Measurements from ENCODE around the gene RTEL1.

Gene RTEL1

GRCh38 chr20:63697868-63698545 is 39.9 kb downstream of the RTEL1 start:
- no peak for DNase-seq (ENCODE audit: low read depth in 2 of 2)

GRCh38 chr20:63698739-63699465 is 40.8 kb downstream of the RTEL1 start:
- DNase-seq (ENCODE audit: low read depth in 2 of 2) = peak; percentile 46 to 57

GRCh38 chr20:63699466-63700198 is 41.5 kb downstream of the RTEL1 start:
- DNase-seq (ENCODE audit: low read depth in 2 of 2) = no peak

GRCh38 chr20:63700199-63701050 is 42.3 kb downstream of the RTEL1 start:
- DNase-seq (ENCODE audit: low read depth in 2 of 2) = no peak

- DNase-seq (ENCODE audit: low read depth in 2 of 2) = no peak
Measured at GRCh38 chr20:63701051-63701328, 42.9 kb downstream of the RTEL1 start.

- no peak for DNase-seq (ENCODE audit: low read depth in 2 of 2)
Measured at GRCh38 chr20:63701329-63702035, 43.4 kb downstream of the RTEL1 start.

- no peak for DNase-seq (ENCODE audit: low read depth in 2 of 2)
Measured at GRCh38 chr20:63702036-63702665, 44.0 kb downstream of the RTEL1 start.

GRCh38 chr20:63702751-63703470 is 44.8 kb downstream of the RTEL1 start:
- no peak for DNase-seq (ENCODE audit: low read depth in 2 of 2)

GRCh38 chr20:63703471-63703975 is 45.4 kb downstream of the RTEL1 start:
- no peak for DNase-seq (ENCODE audit: low read depth in 2 of 2)

GRCh38 chr20:63703976-63704748 is 46.0 kb downstream of the RTEL1 start:
- DNase-seq (ENCODE audit: low read depth in 2 of 2) = no peak

- no peak for DNase-seq (ENCODE audit: low read depth in 2 of 2)
Measured at GRCh38 chr20:63704749-63705117, 46.6 kb downstream of the RTEL1 start.

GRCh38 chr20:63705232-63706026 is 47.3 kb downstream of the RTEL1 start:
- no peak for DNase-seq (ENCODE audit: low read depth in 2 of 2)

GRCh38 chr20:63706027-63706695 is 48.0 kb downstream of the RTEL1 start:
- DNase-seq (ENCODE audit: low read depth in 2 of 2) = no peak

- DNase-seq (ENCODE audit: low read depth in 2 of 2) = peak; percentile 47 to 62
Measured at GRCh38 chr20:63706852-63707557, 48.9 kb downstream of the RTEL1 start.

GRCh38 chr20:63707558-63708300 is 49.6 kb downstream of the RTEL1 start, which contains the start of the genes ARFRP1 and ZGPAT:
ARFRP1 (minus strand) TSS chr20:63707976; CDS start chr20:63707091, 885 bp downstream.
ZGPAT (plus strand) TSS chr20:63708039; CDS start chr20:63708581, 542 bp downstream.
- peak; percentile 66 to 84 for DNase-seq (ENCODE audit: low read depth in 2 of 2)

Data from stimulated activated CD4-positive, alpha-beta T cell treated with anti-CD3 and anti-CD28 coated beads, Interleukin-15, amount 100 ng/mL, for 48 hours (primary cell).